ENCODE results near the gene VPS26C. TPM values are rescaled to one million over a fixed set of nuclear protein-coding genes. Genes with fewer than 3 reads are reported as not detected.

The VPS26C gene
- total RNA-seq, 1 experiment from 2014 or later = 42.1 TPM

DNA sequence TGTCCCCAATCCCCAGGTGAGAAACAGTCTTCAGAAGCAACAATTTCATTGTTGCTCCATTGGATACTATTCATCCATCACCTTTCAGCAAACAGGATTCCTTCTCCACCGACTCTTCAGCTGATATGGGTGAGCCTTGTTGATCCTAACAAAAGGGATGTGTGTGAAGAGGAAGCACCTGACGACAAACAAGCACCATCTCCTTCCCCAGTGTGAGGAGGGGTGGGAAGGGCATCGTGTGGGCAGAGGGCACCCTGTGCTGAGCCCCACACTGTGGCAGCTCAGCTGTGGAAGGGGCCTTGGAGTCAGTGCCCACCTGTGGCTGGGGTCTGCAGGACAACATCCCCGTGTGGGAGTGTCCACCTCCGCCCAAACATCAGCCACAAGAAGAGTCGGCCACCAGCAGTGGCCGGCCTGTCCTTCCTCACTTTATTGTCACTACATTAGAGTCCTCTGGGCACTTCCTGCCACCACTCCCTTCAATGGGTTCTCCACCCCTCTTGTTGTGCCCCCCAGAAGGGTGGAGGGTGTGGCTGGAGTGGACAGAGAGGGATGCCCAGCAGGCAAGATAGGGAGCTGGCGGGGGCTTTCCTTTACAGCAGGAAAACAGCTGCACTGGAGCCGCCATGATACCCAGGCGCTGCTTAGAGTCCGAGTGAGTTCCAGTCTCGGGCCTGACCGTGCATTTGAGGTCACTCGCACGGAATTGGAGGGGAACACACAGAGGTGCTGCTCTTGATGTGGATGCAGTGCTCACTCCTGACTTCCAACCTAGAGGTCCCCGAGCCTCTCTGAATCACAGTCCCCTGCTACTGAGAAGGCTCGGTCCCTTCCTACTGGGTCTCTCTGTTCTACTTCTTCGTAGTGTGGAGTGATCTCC is 40.9 kb downstream of the VPS26C start:
- no peak for ATAC-seq
- no peaks in the 10 kb centered on the region for H3K9me3 ChIP-seq (ENCODE audit: control insufficient read depth in 1 of 2, insufficient read depth in 1 of 2, low read depth in 1 of 2, low read length in 2 of 2)
- H2AFZ ChIP-seq (ENCODE audit: low read depth, low read length, poor library complexity, severe bottlenecking) = no peak overlapping the region
- TF ChIP-seq FOSL1 (IDR thresholded peaks at IDR 0.05; ENCODE audit: low read depth) (no peak), SRF (IDR thresholded peaks at IDR 0.05; ENCODE audit: low read depth) (no peak), RAD21 (IDR thresholded peaks at IDR 0.05; ENCODE audit: low read depth) (no peak), YY1 (IDR thresholded peaks at IDR 0.05; ENCODE audit: extremely low read depth, insufficient replicate concordance, low read depth, low read length) (no peak), EZH2phosphoT487 (IDR thresholded peaks at IDR 0.05; ENCODE audit: borderline replicate concordance) (no peak), ELF1 (IDR thresholded peaks at IDR 0.05; ENCODE audit: borderline replicate concordance, low read depth) (no peak)
- DNase-seq (ENCODE audit: low read depth, low spot score) = no peak
- intact Hi-C loops (cut with micrococcal nuclease) = no loop called here
- no peak overlapping the region for H3K4me2 ChIP-seq (ENCODE audit: low read length)
- POLR2A ChIA-PET = no interaction called here
- H3K9me2 ChIP-seq (ENCODE audit: insufficient read depth) = no peaks in the 10 kb centered on the region
- CTCF ChIA-PET = no interaction called here
- no peaks in the 10 kb centered on the region; the same call in 1 of the 2 replicates for H3K79me2 ChIP-seq (ENCODE audit: insufficient read depth, low read length)
- H4K20me1 ChIP-seq (ENCODE audit: insufficient read depth) = no peaks in the 10 kb centered on the region
- H3K4me1 ChIP-seq (ENCODE audit: control insufficient read depth in 1 of 2, insufficient read depth in 2 of 2, low read length in 2 of 2) = peaks cover 0 to 2% of the 10 kb centered on the region in 2 experiments; a peak in 2 of 4 replicates
- peaks cover 24 to 26% of the 10 kb centered on the region in 2 experiments; a peak in 3 of 4 replicates for H3K36me3 ChIP-seq (ENCODE audit: control insufficient read depth in 1 of 2, insufficient read depth in 2 of 2, low read length in 2 of 2)
- H3K9ac ChIP-seq (ENCODE audit: low read length) = no peak overlapping the region
- H3K4me3 ChIP-seq (replicated peaks in 1 of 2; ENCODE audit: low read depth in 1 of 2, low read length in 2 of 2) = no peak overlapping the region
- BruUV-seq (replicated peaks) = no TSS peak
- no peaks in the 10 kb centered on the region for H3K27me3 ChIP-seq (ENCODE audit: insufficient read depth, low read length)
- H3K27ac ChIP-seq (ENCODE audit: low read depth, low read length) = no peak overlapping the region
- RAD21 ChIA-PET (ENCODE audit: low non-redundant PET in 1 of 2, low total read pairs in 2 of 2, uncharacterized antibody in 2 of 2, unreplicated experiment in 2 of 2) = no interaction called here

DNA sequence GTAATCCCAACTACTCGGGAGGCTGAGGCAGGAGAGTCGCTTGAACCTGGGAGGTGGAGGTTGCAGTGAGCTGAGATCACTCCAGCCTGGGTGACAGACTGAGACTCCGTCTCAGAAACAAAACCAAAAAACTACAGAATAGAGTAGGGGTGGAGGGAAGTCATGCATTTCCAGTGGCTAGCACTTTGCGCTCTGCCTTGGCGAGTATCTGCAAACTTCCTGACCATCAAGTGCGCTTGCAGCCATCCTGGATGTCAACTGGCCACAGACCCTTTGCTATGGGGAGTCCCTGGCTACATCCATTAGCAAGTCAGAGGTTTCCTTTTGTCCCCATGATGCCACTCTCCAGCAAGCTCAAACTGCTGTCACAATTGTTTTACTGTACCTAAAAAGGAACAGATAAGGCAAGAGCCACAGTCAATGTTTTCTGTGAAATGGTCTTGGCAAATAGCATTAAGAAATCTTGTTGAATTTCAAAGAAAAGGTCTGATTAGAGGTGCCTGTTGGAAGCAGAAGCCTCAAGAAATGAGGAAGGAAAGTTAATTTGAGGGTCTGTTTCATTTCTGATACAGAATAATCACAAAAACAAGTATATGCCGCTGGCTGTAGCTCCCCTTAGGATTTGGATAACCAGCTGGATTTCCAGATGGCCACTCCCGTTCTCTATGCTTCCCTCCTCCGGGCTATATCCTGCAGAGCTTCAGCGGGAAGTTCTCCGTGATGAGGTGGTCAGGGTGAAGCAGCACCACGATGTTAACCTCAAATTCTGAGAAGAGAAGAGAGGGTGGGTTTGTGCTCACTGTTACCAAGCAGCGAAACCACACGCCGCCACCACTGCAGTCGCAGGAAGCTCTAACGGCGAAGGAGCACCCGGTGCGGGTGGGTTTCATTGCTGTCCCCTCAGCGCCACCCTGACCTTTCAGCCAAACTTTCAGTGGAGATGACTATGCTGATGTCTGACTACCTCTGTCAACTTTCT is 42.0 kb downstream of the VPS26C start:
- no peaks in the 10 kb centered on the region for H4K20me1 ChIP-seq (ENCODE audit: insufficient read depth)

More for the DNA sequence above, 42.0 kb downstream of the VPS26C start:
- BruUV-seq (replicated peaks) = no TSS peak
- H3K27ac ChIP-seq (ENCODE audit: low read depth, low read length) = no peak overlapping the region
- ChIA-PET RAD21 (ENCODE audit: low non-redundant PET in 1 of 2, low total read pairs in 2 of 2, uncharacterized antibody in 2 of 2, unreplicated experiment in 2 of 2) (no interaction called here), POLR2A (no interaction called here), CTCF (no interaction called here)
- DNase-seq (ENCODE audit: low read depth, low spot score) = no peak
- H3K9me3 ChIP-seq (ENCODE audit: control insufficient read depth in 1 of 2, insufficient read depth in 1 of 2, low read depth in 1 of 2, low read length in 2 of 2) = no peaks in the 10 kb centered on the region
- H3K9ac ChIP-seq (ENCODE audit: low read length) = no peak overlapping the region
- H3K4me2 ChIP-seq (ENCODE audit: low read length) = no peak overlapping the region
- no peaks in the 10 kb centered on the region; the same call in 1 of the 2 replicates for H3K79me2 ChIP-seq (ENCODE audit: insufficient read depth, low read length)
- ATAC-seq = no peak
- H3K27me3 ChIP-seq (ENCODE audit: insufficient read depth, low read length) = no peaks in the 10 kb centered on the region
- TF ChIP-seq EGR1 (IDR thresholded peaks at IDR 0.05; ENCODE audit: low read depth) (no peak), ZNF274 (IDR thresholded peaks at IDR 0.05; ENCODE audit: low read depth, low read length) (no peak), TCF7L2 (IDR thresholded peaks at IDR 0.05; ENCODE audit: borderline replicate concordance, extremely low read depth, insufficient read depth, insufficient read length) (no peak), RAD21 (IDR thresholded peaks at IDR 0.05; ENCODE audit: low read depth) (no peak)
- TF ChIP-seq, protein P1, sequence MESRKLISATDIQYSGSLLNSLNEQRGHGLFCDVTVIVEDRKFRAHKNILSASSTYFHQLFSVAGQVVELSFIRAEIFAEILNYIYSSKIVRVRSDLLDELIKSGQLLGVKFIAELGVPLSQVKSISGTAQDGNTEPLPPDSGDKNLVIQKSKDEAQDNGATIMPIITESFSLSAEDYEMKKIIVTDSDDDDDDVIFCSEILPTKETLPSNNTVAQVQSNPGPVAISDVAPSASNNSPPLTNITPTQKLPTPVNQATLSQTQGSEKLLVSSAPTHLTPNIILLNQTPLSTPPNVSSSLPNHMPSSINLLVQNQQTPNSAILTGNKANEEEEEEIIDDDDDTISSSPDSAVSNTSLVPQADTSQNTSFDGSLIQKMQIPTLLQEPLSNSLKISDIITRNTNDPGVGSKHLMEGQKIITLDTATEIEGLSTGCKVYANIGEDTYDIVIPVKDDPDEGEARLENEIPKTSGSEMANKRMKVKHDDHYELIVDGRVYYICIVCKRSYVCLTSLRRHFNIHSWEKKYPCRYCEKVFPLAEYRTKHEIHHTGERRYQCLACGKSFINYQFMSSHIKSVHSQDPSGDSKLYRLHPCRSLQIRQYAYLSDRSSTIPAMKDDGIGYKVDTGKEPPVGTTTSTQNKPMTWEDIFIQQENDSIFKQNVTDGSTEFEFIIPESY (IDR thresholded peaks at IDR 0.05; ENCODE audit: extremely low read depth, insufficient replicate concordance, low read length) = no peak
- no peaks in the 10 kb centered on the region for H3K9me2 ChIP-seq (ENCODE audit: insufficient read depth)
- intact Hi-C loops (cut with micrococcal nuclease) = no loop called here
- H3K4me1 ChIP-seq (ENCODE audit: control insufficient read depth in 1 of 2, insufficient read depth in 2 of 2, low read length in 2 of 2) = peaks cover 0 to 8% of the 10 kb centered on the region in 2 experiments; a peak in 1 of 4 replicates
- peaks cover 20 to 24% of the 10 kb centered on the region in 2 experiments; a peak in 3 of 4 replicates for H3K36me3 ChIP-seq (ENCODE audit: control insufficient read depth in 1 of 2, insufficient read depth in 2 of 2, low read length in 2 of 2)
- no peak overlapping the region for H3K4me3 ChIP-seq (replicated peaks in 1 of 2; ENCODE audit: low read depth in 1 of 2, low read length in 2 of 2)
- H2AFZ ChIP-seq (ENCODE audit: low read depth, low read length, poor library complexity, severe bottlenecking) = no peak overlapping the region
